ENCODE results near the gene ZNF649.

The ZNF649 gene

GRCh38 chr19:51904331-51905165 is at the start of gene ZNF649:
ZNF649 (minus strand) TSS chr19:51905017; CDS start chr19:51900107, 4,910 bp downstream.
- TF ChIP-seq CTCF (IDR thresholded peaks at IDR 0.05) = no peak; the same call in 1 of the 2 replicates

GRCh38 chr19:51948975-51949374 is 44.2 kb upstream of the ZNF649 start:
- no peak for TF ChIP-seq CTCF (IDR thresholded peaks at IDR 0.05)

GRCh38 chr19:51946602-51947001 is 41.8 kb upstream of the ZNF649 start:
- no peak for TF ChIP-seq CTCF (IDR thresholded peaks at IDR 0.05)

GRCh38 chr19:51944798-51945552 is 40.2 kb upstream of the ZNF649 start:
- TF ChIP-seq CTCF (IDR thresholded peaks at IDR 0.05) = no peak

GRCh38 chr19:51938936-51939335 is 34.1 kb upstream of the ZNF649 start:
- no peak for TF ChIP-seq CTCF (IDR thresholded peaks at IDR 0.05)

- TF ChIP-seq CTCF (IDR thresholded peaks at IDR 0.05) = no peak
Measured at GRCh38 chr19:51931921-51932320, 27.1 kb upstream of the ZNF649 start.

GRCh38 chr19:51927859-51928258 is 23.0 kb upstream of the ZNF649 start:
- no peak for TF ChIP-seq CTCF (IDR thresholded peaks at IDR 0.05)
